Activated T-cell treated with anti-CD3 and anti-CD28 coated beads, Interleukin-2, amount 50 U/mL, for 4 hours (primary cell): ENCODE measurements around the gene TSPAN7. TPM values are rescaled to one million over a fixed set of nuclear protein-coding genes. Genes with fewer than 3 reads are reported as not detected.

ENCODE experiments used
- ATAC-seq, 2 donors: fragments of 200-7000 bp; cut with Tn5 transposase; one replicate each; pipeline ENCODE4 v1.10.0; 2021
- DNase-seq: peaks from one replicate; pipeline ENCODE4 v3.0.0-alpha.2; 2020
- H3K27me3 Mint-ChIP-seq: one replicate; pipeline ENCODE4 v1.8.0; 2021; ENCODE audit warnings: low read depth, mixed read lengths
- H3K36me3 Mint-ChIP-seq: one replicate; pipeline ENCODE4 v1.8.0; 2022; ENCODE audit warnings: mixed read lengths; ENCODE audit not compliant: insufficient read depth
- H3K4me1 Mint-ChIP-seq: one replicate; pipeline ENCODE4 v1.8.0; 2021; ENCODE audit warnings: low read depth, mixed read lengths
- H3K4me3 Mint-ChIP-seq: one replicate; pipeline ENCODE4 v1.8.0; 2021; ENCODE audit warnings: mild to moderate bottlenecking, moderate library complexity, mixed read lengths
- H3K9me3 Mint-ChIP-seq: one replicate; pipeline ENCODE4 v1.8.0; 2021; ENCODE audit warnings: mixed read lengths
- total RNA-seq, 3 donors: library from RNA; stranded (reverse); gene quantifications; one replicate each; pipeline ENCODE4 v1.2.1, GENCODE V29; 2021

The TSPAN7 gene
- total RNA-seq, 3 donors from 2014 or later, result 0.18 to 0.29 TPM; not detected in 1

DNA sequence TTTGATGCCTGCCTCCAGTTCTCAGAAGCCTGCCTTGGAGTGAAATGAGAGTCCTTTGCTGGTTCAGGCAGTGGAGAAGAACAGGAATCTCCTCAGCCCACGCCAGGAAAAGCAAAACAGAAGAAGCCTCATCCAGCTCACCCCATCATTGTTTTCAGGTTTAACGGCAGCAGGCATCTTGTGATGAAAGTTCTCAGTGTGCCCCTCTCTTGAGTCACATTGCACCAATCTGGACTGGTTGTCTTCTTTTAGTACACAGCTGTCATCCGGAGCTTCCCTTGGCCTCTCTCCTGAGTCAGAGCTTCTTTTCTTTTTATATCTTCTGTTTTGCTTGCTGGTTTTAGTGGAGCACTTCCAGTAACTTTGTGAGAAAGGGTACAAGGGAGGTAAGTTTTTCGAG is 50.9 kb downstream of the TSPAN7 start:
- Mint-ChIP-seq H3K4me3 (no peak overlapping the region), H3K36me3 (no peaks in the 10 kb centered on the region), H3K4me1 (no peaks in the 10 kb centered on the region), H3K9me3 (no peaks in the 10 kb centered on the region), H3K27me3 (peaks cover 4% of the 10 kb centered on the region)
- DNase-seq, result no peak
- no peak for ATAC-seq

DNA sequence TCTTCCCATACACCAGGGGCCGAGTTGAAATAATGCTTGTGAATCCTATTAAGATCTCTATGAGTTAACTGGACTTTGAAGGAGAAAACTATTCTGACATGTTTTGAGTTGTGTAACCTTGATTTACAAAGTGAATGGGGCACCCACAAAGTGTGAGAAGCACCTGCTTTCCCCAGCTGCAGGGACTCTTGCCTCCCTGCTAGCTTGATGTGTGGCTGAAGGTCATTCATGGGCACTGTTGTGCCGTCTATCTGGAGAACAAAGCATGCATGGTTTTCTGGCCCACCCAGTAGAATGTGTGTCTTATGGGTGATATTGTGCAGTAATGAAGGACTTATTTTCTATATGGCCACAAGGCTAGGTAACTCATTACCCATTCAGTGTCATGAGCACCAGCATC is 53.1 kb downstream of the TSPAN7 start:
- H3K4me3 Mint-ChIP-seq, result no peak overlapping the region
- H3K4me1 Mint-ChIP-seq, result no peaks in the 10 kb centered on the region
- H3K9me3 Mint-ChIP-seq, result no peaks in the 10 kb centered on the region
- H3K36me3 Mint-ChIP-seq, result no peaks in the 10 kb centered on the region
- peaks cover 4% of the 10 kb centered on the region for H3K27me3 Mint-ChIP-seq
- ATAC-seq (no peak), DNase-seq (no peak)

DNA sequence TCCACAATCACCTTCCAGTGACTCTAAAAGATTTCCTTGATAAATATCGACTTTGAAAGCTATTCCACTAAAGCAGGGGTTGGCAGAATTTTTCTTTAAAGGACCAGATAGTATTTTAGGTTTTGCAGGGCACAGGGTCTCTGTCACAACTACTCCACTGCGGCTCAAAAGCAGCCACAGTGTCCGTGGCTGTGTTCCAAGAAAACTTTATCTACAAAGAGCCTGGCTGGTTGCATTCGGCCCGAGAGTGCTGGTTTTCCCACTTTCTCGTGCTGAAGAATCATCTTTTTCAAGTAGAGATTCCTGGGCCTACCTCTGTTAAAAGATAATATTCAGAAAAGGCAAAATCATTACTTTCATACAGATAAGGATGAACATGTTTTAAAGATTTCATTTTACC is 55.6 kb downstream of the TSPAN7 start:
- no peak overlapping the region for H3K4me3 Mint-ChIP-seq
- no peaks in the 10 kb centered on the region for H3K4me1 Mint-ChIP-seq
- no peaks in the 10 kb centered on the region for H3K9me3 Mint-ChIP-seq

DNA sequence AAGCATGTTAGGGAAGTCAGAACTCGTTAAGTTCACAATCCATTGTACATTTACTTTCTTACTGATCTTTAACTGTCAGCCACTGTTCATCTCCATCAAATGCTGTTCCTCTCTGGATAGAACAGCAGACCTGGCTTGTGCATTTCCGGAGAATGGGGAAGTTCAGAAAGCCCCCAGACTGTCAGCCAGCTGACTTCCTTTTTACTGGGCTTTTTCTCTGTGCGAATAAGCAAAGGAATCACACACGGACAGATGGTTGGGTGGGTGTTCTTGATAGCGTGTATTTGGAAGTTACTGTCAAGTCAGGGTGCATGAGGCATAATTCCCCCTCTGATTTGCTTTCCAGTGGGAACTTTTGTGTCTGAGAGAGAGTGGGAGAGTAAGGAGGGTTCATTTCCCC is 56.8 kb downstream of the TSPAN7 start:
- H3K4me1 Mint-ChIP-seq, result no peaks in the 10 kb centered on the region
- ATAC-seq, result no peak
- H3K27me3 Mint-ChIP-seq, result peaks cover 4% of the 10 kb centered on the region
- DNase-seq, result no peak
- no peaks in the 10 kb centered on the region for H3K9me3 Mint-ChIP-seq
- no peak overlapping the region for H3K4me3 Mint-ChIP-seq
- no peaks in the 10 kb centered on the region for H3K36me3 Mint-ChIP-seq

More for the DNA sequence above, 55.6 kb downstream of the TSPAN7 start:
- Mint-ChIP-seq H3K36me3 (no peaks in the 10 kb centered on the region), H3K27me3 (peaks cover 4% of the 10 kb centered on the region)
- DNase-seq (no peak), ATAC-seq (no peak)

DNA sequence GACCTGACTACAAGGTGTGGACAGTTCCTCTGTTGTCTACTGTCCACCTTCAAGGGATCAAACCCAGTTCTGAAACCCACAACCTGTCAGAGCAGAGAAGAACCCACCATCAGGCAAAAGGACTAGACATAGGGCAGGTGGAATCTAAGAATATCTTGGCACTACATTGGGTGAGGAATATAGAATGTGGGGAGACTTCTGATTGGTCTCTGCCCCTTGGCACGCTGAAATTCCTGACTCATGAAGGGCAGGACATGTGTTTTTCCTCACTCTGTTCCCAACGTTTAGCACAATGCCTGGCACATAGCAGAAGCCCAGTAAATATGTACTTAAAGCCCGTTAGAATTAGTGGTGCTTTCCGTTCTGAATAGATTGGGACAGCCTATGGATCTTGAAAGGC is 59.3 kb downstream of the TSPAN7 start:
- no peaks in the 10 kb centered on the region for H3K9me3 Mint-ChIP-seq
- no peak overlapping the region for H3K4me3 Mint-ChIP-seq
- no peaks in the 10 kb centered on the region for H3K4me1 Mint-ChIP-seq
- no peaks in the 10 kb centered on the region for H3K36me3 Mint-ChIP-seq
- DNase-seq (no peak), ATAC-seq (no peak)
- H3K27me3 Mint-ChIP-seq, result peaks cover 4% of the 10 kb centered on the region

DNA sequence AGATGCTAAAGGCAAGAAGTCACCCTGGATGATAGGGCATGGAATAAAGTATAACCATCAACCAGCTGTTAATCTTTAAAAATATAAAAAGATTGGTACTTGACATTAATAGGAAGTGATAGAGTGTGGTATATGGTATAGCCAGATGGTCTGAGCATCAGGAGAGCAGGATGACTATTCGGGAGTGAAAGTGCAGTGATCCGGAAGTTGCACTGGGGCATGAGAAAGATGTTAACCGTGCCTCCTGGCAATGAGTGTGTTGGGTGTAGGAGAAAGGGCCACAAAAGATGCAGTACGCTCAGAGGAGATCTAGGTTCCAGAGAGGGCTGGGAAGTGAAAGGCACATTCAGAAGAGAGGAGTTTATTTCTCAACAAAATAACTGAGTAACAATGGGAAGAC is 65.0 kb downstream of the TSPAN7 start:
- DNase-seq (no peak), ATAC-seq (no peak)
- Mint-ChIP-seq H3K4me1 (no peaks in the 10 kb centered on the region), H3K4me3 (no peak overlapping the region), H3K27me3 (peaks cover 2% of the 10 kb centered on the region), H3K36me3 (no peaks in the 10 kb centered on the region), H3K9me3 (no peaks in the 10 kb centered on the region)

DNA sequence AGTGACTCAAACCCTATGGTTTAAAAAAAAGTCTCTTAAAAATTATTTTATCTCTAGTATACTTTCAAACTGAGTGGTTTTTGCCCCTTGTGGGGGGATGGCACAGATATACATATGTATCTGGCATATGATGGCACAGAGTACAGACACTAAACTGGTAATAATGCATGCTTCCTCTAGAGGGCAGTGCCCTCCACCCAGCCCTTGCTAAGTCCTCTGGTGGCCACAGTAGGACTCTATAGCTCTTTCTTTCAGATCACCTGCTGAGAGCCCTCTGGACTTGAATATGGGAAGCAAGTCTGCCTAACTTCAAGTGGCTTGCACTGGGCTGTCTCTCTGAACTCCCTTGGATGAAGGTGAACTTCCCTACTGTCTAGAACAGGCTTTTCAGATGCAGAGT is 66.3 kb downstream of the TSPAN7 start:
- ATAC-seq (peak in 1 of 2 donors; percentile 67), DNase-seq (no peak)
- Mint-ChIP-seq H3K4me3 (no peak overlapping the region), H3K4me1 (peaks cover 5% of the 10 kb centered on the region), H3K27me3 (peaks cover 2% of the 10 kb centered on the region), H3K36me3 (no peaks in the 10 kb centered on the region), H3K9me3 (no peaks in the 10 kb centered on the region)

DNA sequence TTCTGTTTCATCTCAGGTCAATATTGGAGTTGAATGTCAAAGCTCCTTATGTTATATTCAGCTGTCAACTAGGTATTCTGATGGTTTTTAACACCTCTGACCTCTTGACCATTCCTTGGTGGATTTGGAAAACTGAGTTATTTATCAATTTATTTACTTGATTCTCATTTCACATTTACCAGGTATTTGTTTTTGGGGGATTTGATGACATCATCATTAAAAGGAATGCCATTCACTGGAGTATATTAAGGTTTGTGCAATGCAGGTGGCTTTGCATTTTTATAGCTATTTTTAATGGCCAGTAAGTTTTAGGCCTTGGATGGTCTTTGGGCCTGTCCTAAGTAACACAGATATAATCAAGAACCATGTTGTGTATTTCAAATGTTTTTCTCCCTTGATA is 67.2 kb downstream of the TSPAN7 start:
- no peak for DNase-seq
- peaks cover 5% of the 10 kb centered on the region for H3K4me1 Mint-ChIP-seq
- no peaks in the 10 kb centered on the region for H3K9me3 Mint-ChIP-seq
- H3K27me3 Mint-ChIP-seq, result peaks cover 2% of the 10 kb centered on the region
- no peak for ATAC-seq
- no peaks in the 10 kb centered on the region for H3K36me3 Mint-ChIP-seq
- H3K4me3 Mint-ChIP-seq, result no peak overlapping the region

DNA sequence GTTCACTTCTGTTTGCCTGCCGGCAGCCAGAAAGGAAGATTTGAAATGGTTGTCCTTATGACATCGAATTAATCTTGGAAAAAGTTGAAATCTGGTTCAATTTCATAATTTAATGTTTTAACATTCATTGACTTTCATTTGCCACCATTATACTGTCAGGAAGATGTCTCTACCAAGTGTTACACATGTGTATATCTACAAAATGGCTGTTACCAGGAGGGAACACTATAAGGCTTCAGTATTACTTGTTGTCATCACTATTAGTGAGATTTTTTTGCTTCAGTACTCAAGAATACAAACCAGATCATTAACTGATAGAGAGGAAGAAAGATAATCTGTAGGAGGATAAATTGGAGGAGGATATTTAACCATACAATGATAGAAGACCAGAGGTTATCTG is 71.2 kb downstream of the TSPAN7 start:
- no peaks in the 10 kb centered on the region for H3K9me3 Mint-ChIP-seq
- peaks cover 5% of the 10 kb centered on the region for H3K4me1 Mint-ChIP-seq
- H3K36me3 Mint-ChIP-seq, result no peaks in the 10 kb centered on the region
- H3K27me3 Mint-ChIP-seq, result no peaks in the 10 kb centered on the region
- DNase-seq, result no peak
- ATAC-seq, result no peak
- H3K4me3 Mint-ChIP-seq, result no peak overlapping the region

DNA sequence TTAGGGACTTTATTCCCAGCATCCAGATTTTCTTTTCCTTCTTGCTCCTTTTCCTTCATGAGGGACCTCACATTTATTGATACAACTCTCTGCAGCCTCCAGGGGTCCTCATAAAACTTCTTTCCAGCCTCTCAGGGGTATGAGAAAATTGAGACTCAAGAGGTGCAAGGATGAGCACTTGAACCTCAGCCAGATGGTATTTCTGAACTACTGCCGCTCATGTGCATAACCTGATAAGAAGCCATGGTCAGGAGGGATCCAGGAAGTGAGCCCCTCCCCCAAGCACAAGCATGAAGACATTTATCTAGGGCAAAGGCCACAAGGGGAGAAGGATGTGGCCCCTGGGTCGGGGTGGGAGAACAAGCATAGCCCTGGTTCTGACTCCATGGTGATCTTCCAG is 73.3 kb downstream of the TSPAN7 start:
- DNase-seq (no peak), ATAC-seq (no peak)
- Mint-ChIP-seq H3K9me3 (no peaks in the 10 kb centered on the region), H3K4me1 (peaks cover 5% of the 10 kb centered on the region), H3K27me3 (no peaks in the 10 kb centered on the region), H3K36me3 (no peaks in the 10 kb centered on the region), H3K4me3 (no peak overlapping the region)

DNA sequence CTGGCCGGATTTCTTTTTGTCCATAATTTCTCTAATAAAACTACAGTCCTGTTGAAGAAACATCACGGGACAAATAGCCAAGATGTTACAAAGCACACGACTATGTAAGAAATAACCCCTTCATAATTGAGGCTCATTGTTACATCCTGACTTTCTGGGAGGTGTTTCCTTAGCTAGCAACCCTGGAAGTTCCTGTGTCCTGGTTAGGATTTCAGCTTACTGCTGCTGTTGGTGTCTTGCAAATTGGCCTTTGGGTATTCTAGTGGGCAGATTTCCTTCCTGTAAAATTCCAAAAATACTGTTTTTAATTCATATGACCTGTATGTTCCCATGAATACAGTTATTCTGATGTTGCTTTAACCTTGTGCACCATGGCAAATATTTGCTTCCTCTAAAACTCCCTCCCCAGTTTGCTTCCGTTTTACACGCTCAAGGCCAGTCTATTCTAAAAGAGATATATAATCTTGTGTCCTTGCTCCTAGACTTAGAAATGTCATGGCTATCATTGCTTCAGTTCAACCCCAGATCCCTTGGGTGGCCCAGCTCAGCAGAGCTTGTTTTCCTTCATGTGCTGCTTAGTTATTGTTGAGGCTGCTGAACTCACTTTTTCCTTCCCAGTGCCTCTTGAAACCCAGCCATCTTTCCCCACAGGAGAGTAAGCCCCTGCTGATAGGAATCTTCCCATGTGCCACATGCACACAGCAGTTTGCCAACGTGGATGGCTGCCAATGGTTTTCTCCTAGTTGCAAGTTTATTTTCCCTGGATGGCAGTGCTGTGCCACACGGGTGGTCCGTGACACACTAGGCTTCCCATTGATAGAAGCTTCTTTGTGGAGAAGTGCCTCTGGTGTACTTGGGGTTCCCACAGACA is 75.8 kb downstream of the TSPAN7 start:
- DNase-seq (no peak), ATAC-seq (no peak)
- no peaks in the 10 kb centered on the region for H3K9me3 Mint-ChIP-seq
- H3K4me3 Mint-ChIP-seq, result no peak overlapping the region
- H3K27me3 Mint-ChIP-seq, result no peaks in the 10 kb centered on the region
- no peaks in the 10 kb centered on the region for H3K36me3 Mint-ChIP-seq
- peaks cover 4% of the 10 kb centered on the region for H3K4me1 Mint-ChIP-seq

DNA sequence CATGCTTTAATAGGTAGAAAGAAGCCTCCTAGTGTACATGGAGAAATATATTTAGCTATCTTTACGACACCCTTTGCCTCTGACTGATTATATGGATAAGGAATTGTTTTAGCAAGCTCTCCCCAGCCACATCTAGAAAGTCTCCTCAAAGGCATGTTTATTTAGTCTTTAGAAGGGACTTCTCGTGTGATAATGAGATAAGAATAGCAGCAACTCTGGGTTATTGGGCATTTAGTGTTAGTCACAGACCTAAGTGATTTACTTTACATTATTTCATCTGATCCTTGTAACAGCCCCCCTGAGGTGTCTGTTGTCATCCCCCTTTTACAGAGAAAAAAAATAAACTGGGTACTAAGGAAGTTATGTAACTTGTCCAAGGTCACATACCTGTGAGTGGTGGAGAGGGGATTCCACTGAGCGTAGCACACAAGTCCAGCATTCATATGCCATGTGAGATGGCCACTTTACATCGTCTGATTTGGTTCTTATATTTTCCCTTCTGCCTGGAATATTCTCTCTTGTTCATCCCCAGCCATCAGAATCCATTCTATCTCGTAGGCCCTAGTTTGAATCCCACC is 77.7 kb downstream of the TSPAN7 start:
- no peaks in the 10 kb centered on the region for H3K9me3 Mint-ChIP-seq
- DNase-seq (no peak), ATAC-seq (no peak)
- no peak overlapping the region for H3K4me3 Mint-ChIP-seq
- H3K27me3 Mint-ChIP-seq, result peaks cover 2% of the 10 kb centered on the region
- H3K4me1 Mint-ChIP-seq, result no peaks in the 10 kb centered on the region
- no peaks in the 10 kb centered on the region for H3K36me3 Mint-ChIP-seq

DNA sequence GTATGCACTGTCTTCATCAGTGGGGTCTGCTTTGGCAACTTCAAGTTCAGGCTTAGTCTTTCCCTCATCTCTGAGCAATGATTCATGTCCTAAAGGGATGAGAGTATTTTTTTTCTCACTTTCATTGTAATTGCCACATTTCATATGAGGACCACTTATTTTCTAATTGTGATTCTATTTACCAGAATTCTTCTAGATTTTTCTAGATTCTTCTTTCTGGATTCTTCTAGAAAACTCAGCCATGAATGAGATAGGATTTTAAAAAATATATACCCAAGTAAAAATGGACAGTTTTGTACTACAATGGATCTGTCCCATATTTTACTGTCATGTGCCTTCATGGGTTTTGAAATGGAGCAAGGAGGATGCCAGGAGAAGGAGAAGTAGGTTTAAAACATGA is 78.4 kb downstream of the TSPAN7 start:
- Mint-ChIP-seq H3K27me3 (peaks cover 2% of the 10 kb centered on the region), H3K36me3 (no peaks in the 10 kb centered on the region), H3K4me1 (no peaks in the 10 kb centered on the region), H3K4me3 (no peak overlapping the region), H3K9me3 (no peaks in the 10 kb centered on the region)
- DNase-seq (no peak), ATAC-seq (no peak)

DNA sequence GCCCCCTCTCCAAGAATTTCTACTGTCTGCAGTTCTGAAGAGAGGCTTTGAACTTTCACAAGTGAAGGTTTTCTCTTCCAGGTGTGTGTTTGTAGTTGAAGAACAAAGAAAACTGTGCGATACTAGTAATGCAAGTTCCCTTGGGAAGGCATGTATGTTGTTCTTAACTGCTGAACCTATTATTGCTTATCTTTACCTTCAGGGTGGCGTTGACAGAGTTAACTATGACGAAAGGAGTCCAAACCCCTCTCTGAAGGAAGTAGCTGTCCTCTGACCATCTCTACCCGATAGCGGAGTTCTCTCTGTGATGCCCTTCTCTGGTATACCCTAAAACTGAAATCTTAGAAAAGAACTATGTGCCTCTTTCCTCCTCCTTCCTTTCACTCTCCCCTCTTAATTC is 79.9 kb downstream of the TSPAN7 start:
- Mint-ChIP-seq H3K4me1 (no peaks in the 10 kb centered on the region), H3K27me3 (peaks cover 2% of the 10 kb centered on the region), H3K4me3 (no peak overlapping the region), H3K9me3 (no peaks in the 10 kb centered on the region), H3K36me3 (no peaks in the 10 kb centered on the region)
- DNase-seq (no peak), ATAC-seq (no peak)

DNA sequence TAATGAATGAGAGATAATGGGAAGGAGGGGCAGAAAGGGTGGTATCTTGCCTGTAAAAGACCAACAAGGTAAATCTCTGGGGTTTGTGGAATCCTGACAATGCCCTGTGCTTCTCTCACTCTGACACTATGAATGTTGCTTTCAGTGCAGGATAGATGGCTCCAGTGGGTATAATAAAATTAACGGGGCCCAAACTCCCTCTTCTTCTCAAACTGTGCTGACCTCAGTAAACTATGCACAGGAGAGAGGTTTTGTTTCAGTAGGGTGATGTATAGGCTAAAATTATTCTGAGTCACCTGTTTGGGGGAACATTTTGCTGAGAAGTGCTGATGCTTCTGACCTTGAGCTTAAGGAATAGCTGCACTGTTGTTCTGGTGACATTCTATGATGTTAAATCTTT is 82.6 kb downstream of the TSPAN7 start:
- Mint-ChIP-seq H3K36me3 (no peaks in the 10 kb centered on the region), H3K4me1 (no peaks in the 10 kb centered on the region), H3K27me3 (peaks cover 2% of the 10 kb centered on the region), H3K9me3 (no peaks in the 10 kb centered on the region), H3K4me3 (no peak overlapping the region)
- ATAC-seq (no peak), DNase-seq (no peak)
